HG02943 (cell line): ENCODE data around the gene P2RX6.
"Not testable (repeated sequence)": the region's sequence is repeated elsewhere in the genome, so short reads cannot be mapped to it uniquely, and the experiment has no call there.

Experiments used
- ATAC-seq: cut with Tn5 transposase; IDR thresholded peaks from one replicate; pipeline ENCODE4 v1.9.1; 2021; ENCODE audit warnings: mild to moderate bottlenecking, low read depth, moderate library complexity; ENCODE audit not compliant: unreplicated experiment

P2RX6 gene

DNA sequence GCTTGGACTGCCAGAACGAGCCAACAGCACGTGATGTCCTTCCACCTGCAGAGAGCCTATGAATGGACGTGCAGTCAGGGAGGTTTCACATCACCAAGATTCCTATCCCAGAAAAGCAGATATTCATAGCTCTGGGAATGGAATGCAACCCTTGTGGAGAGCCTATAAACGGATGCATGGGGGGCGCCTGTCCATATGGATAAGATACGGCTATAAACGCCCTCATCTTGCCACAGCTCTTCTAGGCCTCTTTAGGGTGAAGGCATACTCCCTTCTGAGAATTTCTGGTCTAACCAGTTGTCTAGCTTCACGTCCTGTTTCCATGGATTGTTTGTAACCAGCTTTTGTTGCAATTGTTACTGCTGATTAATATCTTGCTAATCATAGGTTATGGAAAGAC, 56.8 kb downstream of the P2RX6 start:
- not testable (repeated sequence) for ATAC-seq

GRCh38 chr22:21073023-21073422, 58.1 kb downstream of the P2RX6 start:
- ATAC-seq: no peak

GRCh38 chr22:21073482-21073881, 58.5 kb downstream of the P2RX6 start:
- no peak for ATAC-seq

GRCh38 chr22:21074102-21074715, 59.2 kb downstream of the P2RX6 start:
- no peak for ATAC-seq

DNA sequence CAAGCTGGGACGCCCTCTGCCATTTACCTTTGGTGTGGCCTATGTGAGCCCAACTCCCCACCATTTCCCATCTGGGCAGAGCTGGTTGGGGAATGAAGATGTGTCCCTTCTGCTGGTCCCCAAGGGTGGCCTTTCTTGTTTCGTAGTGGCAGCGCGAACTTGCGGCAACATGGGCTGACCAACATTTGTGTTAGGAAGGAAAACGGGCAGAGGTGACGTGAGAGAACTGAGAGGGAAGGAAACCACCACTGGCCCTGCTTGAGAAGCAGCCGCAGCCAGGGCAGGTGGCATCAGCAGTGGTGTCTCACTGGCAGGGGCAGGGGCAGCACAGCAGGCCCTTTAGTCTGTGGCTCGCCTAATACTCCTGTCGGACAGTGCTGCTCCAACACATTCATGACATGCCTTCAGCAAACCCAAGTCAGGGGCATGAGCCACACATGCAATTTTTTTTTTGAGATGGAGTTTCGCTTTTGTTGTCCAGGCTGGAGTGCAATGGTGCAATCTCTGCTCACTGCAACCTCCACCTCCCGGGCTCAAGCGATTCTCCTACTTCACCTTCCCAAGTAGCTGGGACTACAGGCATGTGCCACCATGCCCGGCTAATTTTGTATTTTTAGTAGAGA, 60.7 kb downstream of the P2RX6 start:
- no peak for ATAC-seq

DNA sequence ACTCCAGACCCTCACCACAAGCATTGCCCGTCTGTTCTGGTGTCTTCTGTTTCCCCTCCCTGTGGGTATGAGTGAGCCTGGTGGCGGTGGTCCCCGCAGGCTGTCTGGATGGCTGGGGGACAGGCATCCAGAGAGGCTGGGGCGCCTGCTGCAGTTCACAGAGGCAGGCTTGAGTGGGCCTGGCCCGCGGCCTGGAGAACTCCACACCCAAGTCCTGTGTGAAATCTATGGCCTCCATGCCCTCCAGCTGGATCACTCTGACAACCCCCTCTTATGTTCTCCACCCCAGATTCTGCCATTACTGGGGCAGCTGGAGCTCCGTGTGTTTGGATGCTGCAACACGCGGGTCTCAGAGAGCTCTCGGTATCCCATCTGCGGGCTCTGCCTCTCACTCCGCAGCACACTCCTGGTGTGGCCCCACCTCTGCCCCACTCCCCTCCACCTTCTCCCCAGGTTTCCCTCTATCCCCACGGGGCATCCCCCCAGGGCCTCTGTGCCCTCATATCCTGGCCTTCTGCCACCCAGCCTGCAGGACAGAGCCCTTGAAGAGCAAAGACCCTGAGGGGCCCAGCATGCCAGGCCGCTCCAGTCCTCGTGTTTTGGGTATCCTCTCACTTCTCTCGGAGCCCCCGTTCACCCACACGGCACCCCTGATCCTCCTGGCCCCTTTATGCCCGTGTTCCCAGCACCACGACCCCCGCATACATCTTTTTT, 62.1 kb downstream of the P2RX6 start:
- no peak for ATAC-seq
